HepG2 (cell line): ENCODE results near the gene EML2. TPM values are rescaled to one million over a fixed set of nuclear protein-coding genes. Genes with fewer than 3 reads are reported as not detected.

Experiments used
- AGO2 ChIP-seq: fragments of 200-400 bp; formaldehyde crosslinking; optimal IDR thresholded peaks from 2 replicates; pipeline ENCODE3; 2017; ENCODE audit warnings: mild to moderate bottlenecking, low read depth, low read length, moderate library complexity
- AHR ChIP-seq: IDR thresholded peaks from 2 replicates; pipeline ENCODE4 v1.6.1; 2018; ENCODE audit warnings: missing genetic modification reagents, missing compliant biosample characterization
- CENPX ChIP-seq: sonication (generic); formaldehyde crosslinking; IDR thresholded peaks from 2 replicates; pipeline ENCODE4 v1.9.0; 2021; ENCODE audit warnings: mild to moderate bottlenecking, missing genetic modification reagents, moderate library complexity
- ETV6 ChIP-seq: sonication (generic); formaldehyde crosslinking; conservative IDR thresholded peaks from 2 replicates; pipeline ENCODE4 v1.4.0; 2020; ENCODE audit warnings: missing genetic modification reagents
- FOSL2 ChIP-seq: sonication (generic); formaldehyde crosslinking; IDR thresholded peaks from 2 replicates; pipeline ENCODE4 v1.4.0; 2020; ENCODE audit warnings: missing genetic modification reagents
- GTF2F1 ChIP-seq: fragments of 150-350 bp; IDR thresholded peaks from 2 replicates; pipeline ENCODE4 v1.6.1; 2014; ENCODE audit warnings: low read length
- HDAC2 ChIP-seq: sonication (generic); formaldehyde crosslinking; IDR thresholded peaks from 2 replicates; pipeline ENCODE4 v1.4.0; 2020; ENCODE audit warnings: missing genetic modification reagents
- HHEX ChIP-seq: IDR thresholded peaks from 2 replicates; pipeline ENCODE4 v1.6.1; 2016; ENCODE audit warnings: control low read depth
- NFE2L2 ChIP-seq: fragments of 150-350 bp; IDR thresholded peaks from 2 replicates; pipeline ENCODE4 v1.6.1; 2014; ENCODE audit warnings: low read length
- PHB2 ChIP-seq: fragments of 450-650 bp; IDR thresholded peaks from 2 replicates; pipeline ENCODE4 v1.6.1; 2018; ENCODE audit not compliant: partially characterized antibody
- RBFOX2 ChIP-seq: fragments of 200-400 bp; formaldehyde crosslinking; IDR thresholded peaks from 2 replicates; pipeline ENCODE4 v1.6.1; 2017; ENCODE audit warnings: low read depth, mild to moderate bottlenecking, low read length
- SCMH1 ChIP-seq: sonication (generic); formaldehyde crosslinking; IDR thresholded peaks from 2 replicates; pipeline ENCODE4 v1.9.0; 2021; ENCODE audit warnings: missing genetic modification reagents, mild to moderate bottlenecking, borderline replicate concordance
- SIN3B ChIP-seq: fragments of 150-350 bp; IDR thresholded peaks from 2 replicates; pipeline ENCODE4 v1.6.1; 2014; ENCODE audit warnings: low read length
- TCF7 ChIP-seq: sonication (generic); IDR thresholded peaks from 2 replicates; pipeline ENCODE4 v1.6.1; 2016; ENCODE audit warnings: antibody characterized with exemption, low read depth
- TP53 ChIP-seq: sonication (generic); formaldehyde crosslinking; conservative IDR thresholded peaks from 2 replicates; pipeline ENCODE4 v1.4.0; 2020; ENCODE audit warnings: missing genetic modification reagents
- ZMYM2 ChIP-seq: sonication (generic); formaldehyde crosslinking; IDR thresholded peaks from 2 replicates; pipeline ENCODE4 v1.8.0; 2022; ENCODE audit warnings: mild to moderate bottlenecking, missing genetic modification reagents
- ZNF124 ChIP-seq: sonication (generic); formaldehyde crosslinking; IDR thresholded peaks from 2 replicates; pipeline ENCODE4 v1.4.0; 2020; ENCODE audit warnings: missing genetic modification reagents
- ZNF260 ChIP-seq: sonication (generic); formaldehyde crosslinking; IDR thresholded peaks from 2 replicates; pipeline ENCODE4 v1.4.0; 2020; ENCODE audit warnings: missing genetic modification reagents, low read depth, mild to moderate bottlenecking, borderline replicate concordance
- ZNF333 ChIP-seq: sonication (generic); formaldehyde crosslinking; IDR thresholded peaks from 2 replicates; pipeline ENCODE4 v1.4.0; 2020; ENCODE audit warnings: mild to moderate bottlenecking, missing genetic modification reagents, borderline replicate concordance
- polyA plus RNA-seq, 8 experiments: library from polyadenylated mRNA; depleted of rRNA in 3 of 8; stranded (reverse) in 7 of 8; unstranded in 1 of 8; fragments of >200 nt; fragmentation: Illumina TruSeq in 4 of 8; extraction: Trizol in 4 of 8; gene quantifications; 2 replicates each; pipeline versions ENCODE4 v1.2.1 to v1.2.3, GENCODE V29; 2011 to 2016; ENCODE audit warnings: low read depth in 4 of 8, missing spikeins in 1 of 8, mixed read lengths in 1 of 8; ENCODE audit not compliant: insufficient read depth in 1 of 8
- total RNA-seq, 5 experiments: library from RNA; depleted of rRNA; stranded (reverse); fragments of >200 nt; fragmentation: Illumina TruSeq; extraction: Trizol; gene quantifications; 2 replicates each; pipeline ENCODE4 v1.2.3, GENCODE V29; 2016; ENCODE audit warnings: low read depth in 1 of 5
- TF ChIP-seq, protein P1 (sequence below): sonication (generic); formaldehyde crosslinking; IDR thresholded peaks from 2 replicates; pipeline ENCODE4 v1.8.0; 2022; ENCODE audit warnings: mild to moderate bottlenecking, missing genetic modification reagents, borderline replicate concordance
- TF ChIP-seq, protein P2 (sequence below): sonication (generic); formaldehyde crosslinking; IDR thresholded peaks from 2 replicates; pipeline ENCODE4 v1.8.1; 2023; ENCODE audit warnings: missing genetic modification reagents, inconsistent platforms, borderline replicate concordance
- TF ChIP-seq, protein P3 (sequence below): sonication (generic); formaldehyde crosslinking; IDR thresholded peaks from 2 replicates; pipeline ENCODE4 v1.4.0; 2020; ENCODE audit warnings: missing genetic modification reagents
- TF ChIP-seq, protein P4 (sequence below): sonication (generic); formaldehyde crosslinking; IDR thresholded peaks from 2 replicates; pipeline ENCODE4 v1.4.0; 2020; ENCODE audit warnings: missing genetic modification reagents, borderline replicate concordance
- TF ChIP-seq, protein P5 (sequence below): sonication (generic); formaldehyde crosslinking; IDR thresholded peaks from 2 replicates; pipeline ENCODE4 v1.4.0; 2020; ENCODE audit warnings: missing genetic modification reagents, mild to moderate bottlenecking, borderline replicate concordance
- TF ChIP-seq, protein P6 (sequence below): fragments of 450-650 bp; IDR thresholded peaks from 2 replicates; pipeline ENCODE4 v1.6.1; 2017

Gene EML2
- total and polyA plus RNA-seq, 2 of the 13 experiments (the other 11 are each of a cell fraction or from before 2014, with no cell fraction given), result 7.3 to 12.9 TPM

DNA sequence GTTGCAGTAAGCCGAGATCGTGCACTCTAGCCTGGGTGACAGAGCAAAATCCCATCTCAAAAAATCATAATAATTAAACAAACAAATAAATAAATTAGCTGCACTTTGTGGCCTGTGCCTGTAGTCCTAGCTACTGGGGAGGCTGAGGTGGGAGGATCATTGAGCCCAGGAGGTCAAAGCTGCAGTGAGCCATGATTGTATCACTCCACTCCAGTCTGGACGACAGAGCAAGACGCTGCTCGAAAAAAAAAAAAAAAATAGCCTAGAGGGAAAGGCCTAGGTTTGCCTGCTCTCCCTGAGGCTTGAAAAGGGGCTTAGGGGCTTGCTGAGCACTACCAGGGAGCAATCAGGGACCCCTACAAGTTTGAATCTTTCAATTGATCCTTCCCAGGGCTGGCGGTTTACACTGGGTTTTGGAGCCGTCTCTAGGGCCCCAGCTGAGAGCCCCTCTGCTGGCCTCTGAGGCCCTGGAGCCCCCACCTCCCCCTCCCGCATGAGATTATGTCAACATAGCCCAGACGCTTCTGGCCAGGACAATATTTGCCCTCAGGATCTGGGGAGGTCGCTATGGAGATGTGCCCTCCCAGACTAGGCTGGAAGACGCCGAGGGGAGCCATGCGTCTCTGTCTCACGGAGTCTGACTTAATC lies 18.4 kb upstream of the EML2 start (continued):
- TF ChIP-seq FOSL2 (CRISPR knock-in tag) (no peak), TP53 (CRISPR knock-in tag) (no peak), AHR (CRISPR knock-in tag) (no peak), TCF7 (no peak), NFE2L2 (no peak), HHEX (CRISPR knock-in tag) (no peak), SIN3B (no peak), SCMH1 (CRISPR knock-in tag) (no peak), RBFOX2 (no peak), AGO2 (no peak), CENPX (no peak), ZNF260 (CRISPR knock-in tag) (no peak), ZNF124 (CRISPR knock-in tag) (no peak), GTF2F1 (no peak), ZMYM2 (CRISPR knock-in tag) (no peak), PHB2 (no peak), HDAC2 (no peak), ETV6 (CRISPR knock-in tag) (no peak), ZNF333 (CRISPR knock-in tag) (no peak)
- TF ChIP-seq, protein P1, sequence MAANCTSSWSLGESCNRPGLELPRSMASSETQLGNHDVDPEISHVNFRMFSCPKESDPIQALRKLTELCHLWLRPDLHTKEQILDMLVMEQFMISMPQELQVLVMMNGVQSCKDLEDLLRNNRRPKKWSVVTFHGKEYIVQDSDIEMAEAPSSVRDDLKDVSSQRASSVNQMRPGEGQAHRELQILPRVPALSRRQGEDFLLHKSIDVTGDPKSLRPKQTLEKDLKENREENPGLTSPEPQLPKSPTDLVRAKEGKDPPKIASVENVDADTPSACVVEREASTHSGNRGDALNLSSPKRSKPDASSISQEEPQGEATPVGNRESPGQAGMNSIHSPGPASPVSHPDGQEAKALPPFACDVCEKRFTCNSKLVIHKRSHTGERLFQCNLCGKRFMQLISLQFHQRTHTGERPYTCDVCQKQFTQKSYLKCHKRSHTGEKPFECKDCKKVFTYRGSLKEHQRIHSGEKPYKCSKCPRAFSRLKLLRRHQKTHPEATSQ (CRISPR knock-in tag), result no peak
- TF ChIP-seq, protein P2, sequence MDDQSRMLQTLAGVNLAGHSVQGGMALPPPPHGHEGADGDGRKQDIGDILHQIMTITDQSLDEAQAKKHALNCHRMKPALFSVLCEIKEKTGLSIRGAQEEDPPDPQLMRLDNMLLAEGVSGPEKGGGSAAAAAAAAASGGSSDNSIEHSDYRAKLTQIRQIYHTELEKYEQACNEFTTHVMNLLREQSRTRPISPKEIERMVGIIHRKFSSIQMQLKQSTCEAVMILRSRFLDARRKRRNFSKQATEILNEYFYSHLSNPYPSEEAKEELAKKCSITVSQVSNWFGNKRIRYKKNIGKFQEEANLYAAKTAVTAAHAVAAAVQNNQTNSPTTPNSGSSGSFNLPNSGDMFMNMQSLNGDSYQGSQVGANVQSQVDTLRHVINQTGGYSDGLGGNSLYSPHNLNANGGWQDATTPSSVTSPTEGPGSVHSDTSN (CRISPR knock-in tag), result no peak
- TF ChIP-seq, protein P3, sequence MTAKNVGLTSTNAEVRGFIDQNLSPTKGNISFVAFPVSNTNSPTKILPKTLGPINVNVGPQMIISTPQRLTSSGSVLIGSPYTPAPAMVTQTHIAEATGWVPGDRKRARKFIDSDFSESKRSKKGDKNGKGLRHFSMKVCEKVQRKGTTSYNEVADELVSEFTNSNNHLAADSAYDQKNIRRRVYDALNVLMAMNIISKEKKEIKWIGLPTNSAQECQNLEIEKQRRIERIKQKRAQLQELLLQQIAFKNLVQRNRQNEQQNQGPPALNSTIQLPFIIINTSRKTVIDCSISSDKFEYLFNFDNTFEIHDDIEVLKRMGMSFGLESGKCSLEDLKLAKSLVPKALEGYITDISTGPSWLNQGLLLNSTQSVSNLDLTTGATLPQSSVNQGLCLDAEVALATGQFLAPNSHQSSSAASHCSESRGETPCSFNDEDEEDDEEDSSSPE, result no peak
- TF ChIP-seq, protein P4, sequence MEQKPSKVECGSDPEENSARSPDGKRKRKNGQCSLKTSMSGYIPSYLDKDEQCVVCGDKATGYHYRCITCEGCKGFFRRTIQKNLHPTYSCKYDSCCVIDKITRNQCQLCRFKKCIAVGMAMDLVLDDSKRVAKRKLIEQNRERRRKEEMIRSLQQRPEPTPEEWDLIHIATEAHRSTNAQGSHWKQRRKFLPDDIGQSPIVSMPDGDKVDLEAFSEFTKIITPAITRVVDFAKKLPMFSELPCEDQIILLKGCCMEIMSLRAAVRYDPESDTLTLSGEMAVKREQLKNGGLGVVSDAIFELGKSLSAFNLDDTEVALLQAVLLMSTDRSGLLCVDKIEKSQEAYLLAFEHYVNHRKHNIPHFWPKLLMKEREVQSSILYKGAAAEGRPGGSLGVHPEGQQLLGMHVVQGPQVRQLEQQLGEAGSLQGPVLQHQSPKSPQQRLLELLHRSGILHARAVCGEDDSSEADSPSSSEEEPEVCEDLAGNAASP (CRISPR knock-in tag), result peak; percentile 14; the same call in 1 of the 2 replicates
- TF ChIP-seq, protein P5, sequence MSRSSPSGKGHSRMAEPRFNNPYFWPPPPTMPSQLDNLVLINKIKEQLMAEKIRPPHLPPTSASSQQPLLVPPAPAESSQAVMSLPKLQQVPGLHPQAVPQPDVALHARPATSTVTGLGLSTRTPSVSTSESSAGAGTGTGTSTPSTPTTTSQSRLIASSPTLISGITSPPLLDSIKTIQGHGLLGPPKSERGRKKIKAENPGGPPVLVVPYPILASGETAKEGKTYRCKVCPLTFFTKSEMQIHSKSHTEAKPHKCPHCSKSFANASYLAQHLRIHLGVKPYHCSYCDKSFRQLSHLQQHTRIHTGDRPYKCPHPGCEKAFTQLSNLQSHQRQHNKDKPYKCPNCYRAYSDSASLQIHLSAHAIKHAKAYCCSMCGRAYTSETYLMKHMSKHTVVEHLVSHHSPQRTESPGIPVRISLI (CRISPR knock-in tag), result peak; percentile 30; the same call in 1 of the 2 replicates
- TF ChIP-seq, protein P6, sequence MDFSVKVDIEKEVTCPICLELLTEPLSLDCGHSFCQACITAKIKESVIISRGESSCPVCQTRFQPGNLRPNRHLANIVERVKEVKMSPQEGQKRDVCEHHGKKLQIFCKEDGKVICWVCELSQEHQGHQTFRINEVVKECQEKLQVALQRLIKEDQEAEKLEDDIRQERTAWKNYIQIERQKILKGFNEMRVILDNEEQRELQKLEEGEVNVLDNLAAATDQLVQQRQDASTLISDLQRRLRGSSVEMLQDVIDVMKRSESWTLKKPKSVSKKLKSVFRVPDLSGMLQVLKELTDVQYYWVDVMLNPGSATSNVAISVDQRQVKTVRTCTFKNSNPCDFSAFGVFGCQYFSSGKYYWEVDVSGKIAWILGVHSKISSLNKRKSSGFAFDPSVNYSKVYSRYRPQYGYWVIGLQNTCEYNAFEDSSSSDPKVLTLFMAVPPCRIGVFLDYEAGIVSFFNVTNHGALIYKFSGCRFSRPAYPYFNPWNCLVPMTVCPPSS, result no peak
